A172 (cell line): Measurements from ENCODE around the gene MS4A10. TPM values are rescaled to one million over a fixed set of nuclear protein-coding genes. Genes with fewer than 3 reads are reported as not detected.

Experiments used
- DNase-seq: peaks from one replicate; pipeline ENCODE4 v3.0.0-alpha.2; 2015; ENCODE audit warnings: low spot score
- total RNA-seq: library from RNA; depleted of rRNA; stranded (reverse); fragments of >200 nt; shearing (Covaris generic); gene quantifications from 2 replicates; pipeline ENCODE4 v1.2.3, GENCODE V29; 2014

MS4A10 gene
- total RNA-seq, 1 experiment from 2014 or later: not detected

DNA sequence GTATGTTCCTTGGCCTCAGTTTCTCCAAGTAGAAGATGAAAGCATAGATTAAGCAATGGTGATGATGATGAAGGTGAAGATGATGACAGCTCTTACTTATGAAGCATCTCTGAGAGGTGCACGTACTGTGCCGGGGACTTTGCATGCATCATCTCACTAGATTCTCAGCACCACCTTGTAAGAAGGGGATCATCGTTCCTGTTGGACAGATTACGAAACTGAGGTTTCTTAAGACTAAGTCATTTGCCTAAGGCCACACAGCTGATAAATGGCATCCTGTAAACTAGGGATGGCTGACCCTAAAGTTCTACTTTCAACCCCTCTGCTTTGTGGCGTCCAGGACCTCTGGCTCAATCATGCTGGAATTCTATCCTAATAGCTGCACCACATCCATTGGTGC lies 19.8 kb upstream of the MS4A10 start:
- DNase-seq: no peak

GRCh38 chr11:60766547-60766946 lies 18.6 kb upstream of the MS4A10 start:
- DNase-seq: no peak

DNA sequence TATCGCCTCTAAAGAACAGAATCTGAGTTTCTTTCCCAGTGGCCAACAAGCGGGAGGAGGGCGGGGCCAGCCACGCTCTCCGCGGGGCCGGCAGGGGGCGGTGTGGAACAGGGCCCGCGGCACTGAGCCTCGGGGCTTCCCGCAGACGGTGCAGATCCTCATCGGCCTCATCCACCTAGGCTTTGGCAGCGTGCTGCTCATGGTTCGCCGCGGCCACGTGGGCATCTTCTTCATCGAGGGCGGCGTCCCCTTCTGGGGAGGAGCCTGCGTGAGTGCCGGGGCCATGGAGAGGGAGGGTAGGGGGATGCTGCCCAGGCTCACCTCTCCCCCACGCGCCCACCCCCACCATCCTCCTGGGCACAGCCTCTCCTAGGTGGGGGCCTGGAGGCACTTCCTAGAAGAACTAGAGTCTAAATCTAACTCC lies 17.7 kb upstream of the MS4A10 start:
- no peak for DNase-seq

- no peak for DNase-seq
Observed at GRCh38 chr11:60768202-60768601, 16.9 kb upstream of the MS4A10 start.

DNA sequence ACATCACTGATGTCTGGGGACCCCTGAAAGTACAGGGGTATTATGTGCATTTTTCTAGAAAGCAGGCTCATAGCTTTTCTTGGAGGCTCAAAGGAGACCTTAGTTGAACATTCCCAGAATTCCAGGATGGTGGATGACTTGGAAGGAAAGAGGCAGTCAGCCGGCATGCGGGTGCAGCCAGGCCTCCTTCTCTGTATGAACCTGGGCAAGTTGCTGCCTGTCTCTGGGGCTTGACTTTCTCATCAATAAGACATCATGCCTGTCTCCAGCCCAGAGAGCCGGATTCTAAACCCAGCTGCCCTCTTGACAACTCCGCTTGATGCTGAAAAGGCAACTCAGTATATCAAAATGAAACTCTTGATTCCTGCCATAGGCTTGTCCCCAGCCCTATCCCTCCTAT lies 15.9 kb upstream of the MS4A10 start:
- DNase-seq: no peak

- no peak for DNase-seq
Observed at GRCh38 chr11:60769811-60770210, 15.3 kb upstream of the MS4A10 start.

GRCh38 chr11:60771146-60771545 lies 14.0 kb upstream of the MS4A10 start:
- no peak for DNase-seq

GRCh38 chr11:60771879-60772525 lies 13.1 kb upstream of the MS4A10 start:
- DNase-seq: peak; percentile 6

DNA sequence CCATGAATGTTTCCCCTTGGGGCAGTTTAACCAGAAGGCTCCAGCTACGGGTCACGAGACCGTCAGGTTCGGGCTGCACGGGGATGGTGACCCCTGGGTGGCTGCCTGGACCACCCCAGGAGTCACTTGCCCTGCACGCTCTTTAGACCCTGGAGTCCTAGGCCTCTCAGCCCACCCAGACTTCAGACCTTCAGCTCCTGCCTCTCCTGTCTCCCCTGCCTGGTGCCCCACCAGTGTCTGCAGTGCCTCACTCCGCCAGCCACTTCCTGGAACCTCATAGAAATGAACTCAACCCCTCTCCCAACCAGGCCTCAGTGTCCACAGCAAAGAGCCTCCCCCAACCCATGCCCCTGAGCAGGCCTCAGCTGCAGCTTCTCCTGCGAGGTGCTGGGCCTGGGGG lies 12.5 kb upstream of the MS4A10 start:
- DNase-seq: no peak

DNA sequence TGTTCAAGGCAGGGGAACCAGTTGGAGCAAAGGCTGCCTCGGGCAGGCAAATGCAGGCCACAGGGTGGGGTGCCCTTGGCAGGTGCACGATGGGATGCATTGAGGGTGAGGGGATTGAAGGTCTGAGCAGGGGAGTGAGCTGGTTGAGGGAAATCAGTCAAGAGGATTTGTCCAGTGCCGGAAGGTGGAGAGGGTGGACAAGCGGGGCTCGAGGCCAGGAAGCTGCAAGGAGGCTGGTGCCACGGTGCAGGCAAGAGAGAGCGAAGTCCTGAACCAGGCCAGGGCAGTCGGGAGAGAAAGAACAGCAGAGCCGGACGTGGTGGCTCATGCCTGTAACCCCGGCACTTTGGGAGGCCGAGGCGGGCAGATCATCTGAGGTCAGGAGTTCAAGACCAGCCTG lies 10.4 kb upstream of the MS4A10 start:
- no peak for DNase-seq

- DNase-seq: peak; percentile 87
Observed at GRCh38 chr11:60775420-60775961, 9.6 kb upstream of the MS4A10 start.

DNA sequence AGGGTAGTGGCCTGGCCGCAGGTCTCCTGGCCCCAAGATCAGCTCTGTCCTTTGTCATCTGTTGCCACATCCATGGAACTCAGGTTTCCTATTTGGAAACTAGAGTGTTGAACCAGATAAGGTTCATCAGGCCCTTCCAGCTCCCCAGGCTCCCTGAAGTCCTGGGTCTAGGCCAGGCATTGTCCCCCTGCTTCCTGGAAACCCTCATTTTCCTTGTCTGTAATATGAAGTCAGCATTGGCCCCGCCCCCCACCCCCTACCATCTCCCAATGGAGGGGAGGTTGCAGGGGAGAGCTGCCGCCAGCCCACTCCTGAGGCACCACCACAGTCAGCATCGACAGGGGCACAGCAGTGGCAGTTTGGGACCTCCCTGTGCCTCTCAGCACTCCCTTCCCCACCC lies 9.0 kb upstream of the MS4A10 start:
- DNase-seq: no peak

DNA sequence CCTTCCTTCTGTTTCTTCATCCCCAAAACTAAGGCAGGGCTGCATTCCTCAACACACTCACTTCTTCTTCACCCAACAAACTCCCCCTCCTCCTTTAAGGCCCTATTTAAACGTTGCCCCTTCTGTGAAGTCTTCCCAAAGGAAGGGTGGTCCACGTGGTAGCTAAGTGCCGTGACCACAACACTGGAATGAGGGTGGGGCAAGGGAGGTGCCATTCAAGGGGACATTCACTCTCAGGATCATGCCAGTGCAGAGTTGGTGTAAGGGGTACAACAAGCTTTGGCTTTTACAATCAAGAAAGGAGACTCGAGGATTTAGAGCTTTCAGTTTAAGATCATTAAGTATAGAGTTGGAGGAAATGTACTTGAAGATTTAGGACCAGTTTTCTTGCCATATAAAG lies 8.0 kb upstream of the MS4A10 start:
- no peak for DNase-seq

- peak; percentile 60 for DNase-seq
Observed at GRCh38 chr11:60777572-60777971, 7.6 kb upstream of the MS4A10 start.

- DNase-seq: no peak
Observed at GRCh38 chr11:60780065-60780464, 5.1 kb upstream of the MS4A10 start.

DNA sequence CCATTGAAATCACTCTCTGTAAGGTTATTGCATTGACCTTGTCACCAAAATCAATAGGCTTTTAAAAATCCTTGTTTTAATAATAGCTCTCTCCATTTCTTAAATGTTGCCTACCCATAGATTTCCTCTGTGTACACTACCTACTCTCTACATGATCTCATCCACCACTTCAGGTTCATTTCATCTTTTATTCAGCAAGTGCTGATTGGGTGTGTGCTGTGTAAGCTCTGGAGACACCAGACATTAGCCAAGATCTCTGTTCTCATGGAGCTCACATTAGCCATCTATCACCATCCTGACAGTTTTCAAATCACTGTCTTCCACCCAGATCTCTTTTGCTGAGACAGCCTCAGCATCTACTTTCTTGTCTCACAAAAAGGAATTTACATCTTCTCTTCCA lies 4.4 kb upstream of the MS4A10 start:
- DNase-seq: no peak

DNA sequence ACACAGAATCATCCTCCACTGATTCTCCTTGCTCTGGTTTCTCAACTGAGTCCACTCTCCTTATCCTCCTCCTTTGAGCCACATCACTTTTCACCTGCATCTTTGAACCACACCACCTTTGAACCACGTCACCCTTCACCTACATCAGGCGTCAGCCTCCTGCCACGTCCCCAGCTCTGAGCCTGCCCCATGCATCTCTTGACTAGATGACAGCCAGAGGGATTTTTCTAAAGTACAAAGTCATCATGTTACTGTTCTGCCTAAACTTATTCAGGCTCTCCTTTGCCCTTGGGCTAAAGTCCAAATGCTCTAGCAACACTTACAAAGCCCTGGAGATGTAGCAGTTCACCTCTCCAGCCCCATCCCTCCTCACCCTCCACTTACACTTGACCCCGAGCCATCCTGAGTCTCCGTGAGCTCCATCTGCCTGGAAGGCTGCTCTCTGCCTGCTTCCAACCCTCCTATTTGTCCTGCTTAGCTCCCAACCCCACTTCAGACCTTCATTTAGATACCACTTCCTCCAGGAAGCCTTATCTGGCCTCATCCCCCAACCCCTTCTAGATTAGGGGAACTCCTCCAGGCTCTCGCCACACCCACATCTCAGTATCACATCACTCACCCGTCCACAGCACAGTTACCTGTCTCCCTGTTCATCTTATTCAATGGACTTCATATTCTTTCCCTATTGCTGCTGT lies 3.7 kb upstream of the MS4A10 start:
- no peak for DNase-seq

- no peak for DNase-seq
Observed at GRCh38 chr11:60781981-60782316, 3.2 kb upstream of the MS4A10 start.

DNA sequence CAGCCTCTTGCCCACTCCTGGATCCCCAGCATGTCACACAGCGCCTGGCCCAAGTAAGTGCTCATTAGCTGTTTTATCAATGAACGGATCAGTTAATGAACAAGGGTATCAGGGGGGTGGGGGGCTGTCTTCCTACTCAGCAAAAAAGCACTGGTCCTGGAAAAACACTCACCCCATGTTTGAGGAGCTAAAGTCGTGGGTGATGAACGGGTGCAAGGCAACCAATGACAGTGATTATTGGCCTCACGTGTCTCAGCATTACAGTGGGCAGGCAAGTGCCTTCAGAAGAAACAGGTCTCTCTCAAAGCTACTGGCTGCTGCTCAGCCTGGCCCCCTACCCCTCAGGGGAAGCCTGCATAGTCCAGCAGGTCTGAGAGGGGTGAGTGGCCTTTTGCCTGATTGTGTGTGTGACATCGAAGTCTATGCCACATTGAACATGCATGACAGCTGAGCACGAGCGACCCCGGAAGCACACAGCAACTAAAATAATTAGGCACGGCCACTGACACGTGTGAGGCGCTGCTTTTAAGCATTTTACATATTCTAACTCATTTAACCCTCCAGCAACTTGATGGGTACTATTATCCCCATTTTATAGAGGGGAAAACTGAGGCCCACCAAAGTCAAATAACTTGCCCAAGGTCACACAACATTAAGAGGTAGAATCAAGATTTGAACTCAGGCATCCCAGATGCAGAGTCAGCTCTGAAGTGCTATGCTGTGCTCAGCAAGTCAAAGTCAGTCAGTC lies 2.6 kb upstream of the MS4A10 start:
- no peak for DNase-seq

DNA sequence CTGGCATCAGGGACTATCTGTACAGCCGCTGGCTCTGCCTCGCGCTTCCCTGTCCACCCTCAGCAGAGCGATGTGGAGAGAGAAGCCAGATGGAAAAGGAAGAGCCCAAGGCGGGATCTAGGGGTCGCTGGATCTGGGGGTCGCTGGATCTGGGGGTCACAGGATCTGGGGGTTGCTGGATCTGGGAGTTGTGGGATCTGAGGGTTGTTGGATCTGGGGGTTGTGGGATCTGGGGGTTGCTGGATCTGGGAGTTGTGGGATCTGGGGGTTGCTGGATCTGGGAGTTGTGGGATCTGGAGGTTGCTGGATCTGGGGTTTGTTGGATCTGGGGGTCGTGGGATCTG lies 2.0 kb upstream of the MS4A10 start:
- DNase-seq: no peak

DNA sequence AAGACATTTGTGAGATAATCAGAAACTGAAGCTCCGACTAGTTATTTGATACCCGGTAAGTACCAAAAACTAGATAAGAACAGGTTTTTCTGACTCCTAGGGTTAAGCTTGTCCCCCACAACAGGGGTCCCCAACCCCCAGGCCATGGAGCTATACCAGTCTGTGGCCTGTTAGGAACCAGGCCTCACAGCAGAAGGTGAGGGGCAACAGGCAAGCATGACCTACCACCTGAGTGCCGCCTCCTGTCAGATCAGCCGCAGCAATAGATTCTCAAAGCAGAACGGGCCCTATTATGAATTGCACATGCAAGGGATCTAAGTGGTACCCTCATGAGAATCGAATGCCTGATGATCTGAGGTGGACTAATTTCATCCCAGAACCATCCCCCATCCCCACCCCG lies 1.2 kb upstream of the MS4A10 start:
- DNase-seq: no peak

DNA sequence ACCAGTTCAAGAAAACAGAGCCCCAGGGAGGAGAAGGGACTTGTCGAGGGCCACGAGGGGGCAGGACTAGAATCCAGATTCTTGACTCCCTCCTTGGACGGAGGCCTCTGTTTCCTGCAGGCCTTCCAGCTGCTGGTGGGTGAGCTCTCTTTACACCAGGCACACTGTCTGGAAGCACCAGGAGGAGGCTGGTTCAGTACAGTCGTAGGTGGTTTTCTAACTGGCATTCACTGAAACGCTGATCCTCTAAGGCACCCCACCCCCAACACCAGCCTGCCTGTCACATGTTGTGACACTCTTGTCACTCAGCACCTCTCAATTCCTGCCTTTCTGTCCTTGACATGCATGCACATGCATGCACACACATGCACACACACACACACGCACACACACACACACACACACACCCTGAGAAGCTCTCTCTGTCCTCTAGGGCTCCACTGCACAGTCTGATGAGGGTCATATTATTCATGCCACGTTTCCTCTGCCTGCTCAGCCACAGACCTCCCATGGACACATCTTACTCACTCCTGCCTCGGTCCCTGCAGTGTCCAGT lies 751 bp downstream of the MS4A10 start:
- peak; percentile 38 for DNase-seq
